GM12878 (cell line): ENCODE measurements around the gene OLFML3.
"Not testable (repeated sequence)": the region's sequence is repeated elsewhere in the genome, so short reads cannot be mapped to it uniquely, and the experiment has no call there.

Source experiments
- EED ChIP-seq: sonication (generic); IDR thresholded peaks from 2 replicates; pipeline ENCODE4 v1.6.1; 2016; ENCODE audit warnings: antibody characterized with exemption, low read depth
- EZH2 ChIP-seq: IDR thresholded peaks from 2 replicates; pipeline ENCODE4 v1.6.1; 2012; ENCODE audit warnings: low read depth, mild to moderate bottlenecking, control low read depth, inconsistent platforms, low read length, borderline replicate concordance; ENCODE audit not compliant: control insufficient read depth
- FOS ChIP-seq: IDR thresholded peaks from 3 replicates; pipeline ENCODE4 v1.6.1; 2011; ENCODE audit warnings: borderline replicate concordance; ENCODE audit not compliant: insufficient read length; ENCODE audit errors: extremely low read depth
- HCFC1 ChIP-seq: fragments of 150-350 bp; IDR thresholded peaks from 2 replicates; pipeline ENCODE4 v1.6.1; 2014; ENCODE audit warnings: low read length
- NFXL1 ChIP-seq: fragments of 450-650 bp; IDR thresholded peaks from 2 replicates; pipeline ENCODE4 v1.6.1; 2017; ENCODE audit warnings: antibody characterized with exemption, mild to moderate bottlenecking, borderline replicate concordance
- REST ChIP-seq: IDR thresholded peaks from 2 replicates; pipeline ENCODE4 v1.6.1; 2012; ENCODE audit warnings: mild to moderate bottlenecking, low read depth, low read length
- TF ChIP-seq, protein P1 (sequence below), 3 experiments: IDR thresholded peaks in 2 of 3; conservative IDR thresholded peaks in 1 of 3; 2 replicates each; pipeline ENCODE4 v1.5.1; 2011; ENCODE audit warnings: low read depth in 3 of 3, low read length in 3 of 3, mild to moderate bottlenecking in 3 of 3, control low read depth in 2 of 3, moderate library complexity in 2 of 3, inconsistent platforms in 1 of 3, mixed read lengths in 1 of 3; ENCODE audit not compliant: control insufficient read depth in 2 of 3, insufficient read depth in 1 of 3; ENCODE audit errors: extremely low read depth in 1 of 3

- not testable (repeated sequence) for TF ChIP-seq EZH2, NFXL1, REST, FOS, EED, HCFC1
- TF ChIP-seq, protein P1, sequence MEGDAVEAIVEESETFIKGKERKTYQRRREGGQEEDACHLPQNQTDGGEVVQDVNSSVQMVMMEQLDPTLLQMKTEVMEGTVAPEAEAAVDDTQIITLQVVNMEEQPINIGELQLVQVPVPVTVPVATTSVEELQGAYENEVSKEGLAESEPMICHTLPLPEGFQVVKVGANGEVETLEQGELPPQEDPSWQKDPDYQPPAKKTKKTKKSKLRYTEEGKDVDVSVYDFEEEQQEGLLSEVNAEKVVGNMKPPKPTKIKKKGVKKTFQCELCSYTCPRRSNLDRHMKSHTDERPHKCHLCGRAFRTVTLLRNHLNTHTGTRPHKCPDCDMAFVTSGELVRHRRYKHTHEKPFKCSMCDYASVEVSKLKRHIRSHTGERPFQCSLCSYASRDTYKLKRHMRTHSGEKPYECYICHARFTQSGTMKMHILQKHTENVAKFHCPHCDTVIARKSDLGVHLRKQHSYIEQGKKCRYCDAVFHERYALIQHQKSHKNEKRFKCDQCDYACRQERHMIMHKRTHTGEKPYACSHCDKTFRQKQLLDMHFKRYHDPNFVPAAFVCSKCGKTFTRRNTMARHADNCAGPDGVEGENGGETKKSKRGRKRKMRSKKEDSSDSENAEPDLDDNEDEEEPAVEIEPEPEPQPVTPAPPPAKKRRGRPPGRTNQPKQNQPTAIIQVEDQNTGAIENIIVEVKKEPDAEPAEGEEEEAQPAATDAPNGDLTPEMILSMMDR (IDR thresholded peaks at IDR 0.05 in 2 of 3, conservative IDR thresholded peaks at IDR 0.05 in 1 of 3; ENCODE audit: control insufficient read depth in 2 of 3, extremely low read depth in 1 of 3, insufficient read depth in 1 of 3, low read depth in 3 of 3, low read length in 3 of 3) = not testable (repeated sequence)
These were observed 31.1 kb upstream of the OLFML3 start for GRCh38 chr1:113948151-113948550.
